Esophagus muscularis mucosa (tissue), 3 donors: ENCODE measurements around the gene HOXA11.

Source experiments
- CTCF ChIP-seq, 3 experiments: fragments of 200-600 bp in 2 of 3; fragments of 450-650 bp in 1 of 3; sonication (generic) in 2 of 3; IDR thresholded peaks; one replicate each; pipeline ENCODE4 v1.5.1; 2017 to 2019; ENCODE audit warnings: antibody characterized with exemption in 3 of 3, mild to moderate bottlenecking in 2 of 3, moderate library complexity in 1 of 3
- POLR2A ChIP-seq: fragments of 450-650 bp; IDR thresholded peaks from one replicate; pipeline ENCODE4 v1.6.1; 2017; ENCODE audit warnings: antibody characterized with exemption, moderate library complexity, mild to moderate bottlenecking, low read depth

GRCh38 chr7:27141923-27142579 lies 43.0 kb downstream of the HOXA11 start:
- peak in 2 of 3 experiments; percentile 24 to 43 for TF ChIP-seq CTCF (IDR thresholded peaks at IDR 0.05)
- no peak for TF ChIP-seq POLR2A
